Lung (tissue), 12 donors: Measurements from ENCODE around the gene NDN. TPM values are rescaled to one million over a fixed set of nuclear protein-coding genes. Genes with fewer than 3 reads are reported as not detected.

ENCODE experiments used
- ATAC-seq: fragments of 200-7000 bp; cut with Tn5 transposase; one replicate; pipeline ENCODE4 v1.9.1; 2020; ENCODE audit warnings: moderate number of reproducible peaks; ENCODE audit not compliant: insufficient read depth, low FRiP score
- DNase-seq, 3 donors: peaks; one replicate each; pipeline ENCODE4 v3.0.0-alpha.2; 2013 to 2017
- H3K27ac ChIP-seq, 2 donors: one replicate each; pipeline ENCODE4 v1.5.1; 2013; ENCODE audit warnings: mild to moderate bottlenecking in 2 of 2, moderate library complexity in 2 of 2, control low read depth in 1 of 2, inconsistent platforms in 1 of 2, low read depth in 1 of 2, low read length in 1 of 2
- H3K27me3 ChIP-seq, 3 donors: one replicate each; pipeline ENCODE4 v1.5.1; 2013; ENCODE audit warnings: low read length in 2 of 3; ENCODE audit not compliant: control insufficient read depth in 3 of 3, insufficient read depth in 3 of 3
- H3K36me3 ChIP-seq, 4 donors: one replicate each; pipeline ENCODE4 v1.5.1; 2013; ENCODE audit warnings: low read length in 4 of 4, mild to moderate bottlenecking in 1 of 4, moderate library complexity in 1 of 4; ENCODE audit not compliant: control insufficient read depth in 4 of 4, insufficient read depth in 4 of 4
- H3K4me1 ChIP-seq, 5 donors: one replicate each; pipeline ENCODE4 v1.5.1; 2013; ENCODE audit warnings: low read length in 5 of 5, mild to moderate bottlenecking in 2 of 5, moderate library complexity in 1 of 5; ENCODE audit not compliant: control insufficient read depth in 5 of 5, insufficient read depth in 5 of 5
- H3K4me3 ChIP-seq: one replicate; pipeline ENCODE4 v1.5.1; 2013; ENCODE audit warnings: mild to moderate bottlenecking, control low read depth, moderate library complexity
- H3K9ac ChIP-seq, 2 donors: one replicate each; pipeline ENCODE4 v1.5.1; 2013; ENCODE audit warnings: low read length in 2 of 2, control low read depth in 1 of 2; ENCODE audit not compliant: insufficient read depth in 1 of 2
- H3K9me3 ChIP-seq, 4 donors: one replicate each; pipeline ENCODE4 v1.5.1; 2013; ENCODE audit warnings: low read length in 3 of 4, mild to moderate bottlenecking in 1 of 4, moderate library complexity in 1 of 4; ENCODE audit not compliant: control insufficient read depth in 4 of 4, insufficient read depth in 3 of 4
- WGBS, 2 donors: extraction: QIAGEN DNeasy Blood & Tissue Kit; methylation state at CpG; one replicate each; pipeline ENCODE4 v1.1.7; 2013; 5-methylcytosine and 5-hydroxymethylcytosine counted together
- polyA plus RNA-seq, 2 donors: library from polyadenylated mRNA; stranded (reverse); fragments of 200-250 nt; gene quantifications; one replicate each; pipeline ENCODE4 v1.2.1, GENCODE V29; 2013
- total RNA-seq, 2 donors: library from RNA; depleted of rRNA in 1 of 2; stranded (reverse); fragments of >200 nt in 1 of 2; gene quantifications; one replicate each; pipeline ENCODE4 v1.2.1, GENCODE V29; 2014 to 2021
- TF ChIP-seq, protein P1 (sequence below): IDR thresholded peaks from 2 replicates; pipeline ENCODE4 v1.5.1; 2012; ENCODE audit warnings: mild to moderate bottlenecking; ENCODE audit errors: control extremely low read depth, extremely low read depth
- donor health status: control.
- donor health status: control.
- donor health status: Bipolar disorder and iron deficiency.
- donor health status: healthy.
- donor health status: DM: yes; HTN: yes; CAD: no.

NDN gene
- total and polyA plus RNA-seq, 4 donors: 24.5 to 107 (median 33.2) TPM

DNA sequence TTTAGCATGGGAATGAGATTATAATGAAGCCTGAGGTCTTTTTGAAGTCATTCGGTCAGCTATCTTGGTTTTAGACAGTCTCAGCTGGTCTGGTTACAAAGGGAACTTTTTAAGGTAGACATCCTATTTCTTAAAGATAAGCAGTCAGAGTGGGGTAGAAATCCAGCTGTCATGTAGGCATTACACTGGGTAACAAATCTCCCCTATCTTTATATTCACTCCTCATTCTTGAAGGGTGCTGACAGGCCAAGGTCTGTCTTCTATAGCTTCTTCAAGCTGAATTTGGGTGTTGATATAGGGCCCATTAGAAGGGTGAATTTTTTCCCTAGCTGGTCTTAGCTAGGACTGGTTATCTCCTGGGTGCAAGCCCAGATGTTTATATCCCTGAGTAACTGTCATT lies 21.2 kb upstream of the NDN start:
- TF ChIP-seq, protein P1, sequence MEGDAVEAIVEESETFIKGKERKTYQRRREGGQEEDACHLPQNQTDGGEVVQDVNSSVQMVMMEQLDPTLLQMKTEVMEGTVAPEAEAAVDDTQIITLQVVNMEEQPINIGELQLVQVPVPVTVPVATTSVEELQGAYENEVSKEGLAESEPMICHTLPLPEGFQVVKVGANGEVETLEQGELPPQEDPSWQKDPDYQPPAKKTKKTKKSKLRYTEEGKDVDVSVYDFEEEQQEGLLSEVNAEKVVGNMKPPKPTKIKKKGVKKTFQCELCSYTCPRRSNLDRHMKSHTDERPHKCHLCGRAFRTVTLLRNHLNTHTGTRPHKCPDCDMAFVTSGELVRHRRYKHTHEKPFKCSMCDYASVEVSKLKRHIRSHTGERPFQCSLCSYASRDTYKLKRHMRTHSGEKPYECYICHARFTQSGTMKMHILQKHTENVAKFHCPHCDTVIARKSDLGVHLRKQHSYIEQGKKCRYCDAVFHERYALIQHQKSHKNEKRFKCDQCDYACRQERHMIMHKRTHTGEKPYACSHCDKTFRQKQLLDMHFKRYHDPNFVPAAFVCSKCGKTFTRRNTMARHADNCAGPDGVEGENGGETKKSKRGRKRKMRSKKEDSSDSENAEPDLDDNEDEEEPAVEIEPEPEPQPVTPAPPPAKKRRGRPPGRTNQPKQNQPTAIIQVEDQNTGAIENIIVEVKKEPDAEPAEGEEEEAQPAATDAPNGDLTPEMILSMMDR: no peak
- Histone ChIP-seq H3K9ac (no peak overlapping the region), H3K27ac (no peak overlapping the region), H3K4me3 (no peak overlapping the region), H3K4me1 (no peaks in the 10 kb centered on the region), H3K36me3 (no peaks in the 10 kb centered on the region), H3K27me3 (no peaks in the 10 kb centered on the region), H3K9me3 (no peaks in the 10 kb centered on the region)
- DNase-seq (no peak), ATAC-seq (no peak)
- 59 to 77% methylated on average over 1 of the region's 1 CpG for WGBS, 2 donors

DNA sequence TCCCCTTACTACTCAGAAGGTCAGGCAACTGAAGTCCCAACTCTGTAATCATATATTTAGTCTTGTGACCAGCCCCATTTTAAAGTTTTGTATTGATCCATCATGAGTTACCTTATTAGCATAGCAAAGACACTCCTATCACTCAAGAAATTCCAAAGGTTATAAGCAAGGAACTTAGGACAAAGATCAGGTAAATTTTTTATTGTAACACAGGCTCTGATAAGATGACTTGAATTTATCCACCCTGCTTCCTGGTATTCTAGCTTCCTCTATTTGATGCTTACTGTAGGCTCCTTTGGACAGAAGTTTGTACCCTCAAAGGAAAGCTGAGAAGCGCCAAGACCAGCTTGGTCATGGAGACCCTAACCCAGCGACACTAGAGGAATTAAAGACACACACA lies 8.2 kb upstream of the NDN start:
- TF ChIP-seq, protein P1: no peak
- ATAC-seq (no peak), DNase-seq (no peak)
- Histone ChIP-seq H3K9ac (no peak overlapping the region), H3K9me3 (peaks cover 0 to 3% (median 0%) of the 10 kb centered on the region in 4 donors), H3K27me3 (no peaks in the 10 kb centered on the region), H3K36me3 (no peaks in the 10 kb centered on the region), H3K4me1 (peaks cover 0 to 10% (median 3%) of the 10 kb centered on the region in 5 donors), H3K4me3 (no peak overlapping the region), H3K27ac (no peak overlapping the region)
- WGBS, 2 donors: 71 to 72% methylated on average over 2 of the region's 2 CpGs

DNA sequence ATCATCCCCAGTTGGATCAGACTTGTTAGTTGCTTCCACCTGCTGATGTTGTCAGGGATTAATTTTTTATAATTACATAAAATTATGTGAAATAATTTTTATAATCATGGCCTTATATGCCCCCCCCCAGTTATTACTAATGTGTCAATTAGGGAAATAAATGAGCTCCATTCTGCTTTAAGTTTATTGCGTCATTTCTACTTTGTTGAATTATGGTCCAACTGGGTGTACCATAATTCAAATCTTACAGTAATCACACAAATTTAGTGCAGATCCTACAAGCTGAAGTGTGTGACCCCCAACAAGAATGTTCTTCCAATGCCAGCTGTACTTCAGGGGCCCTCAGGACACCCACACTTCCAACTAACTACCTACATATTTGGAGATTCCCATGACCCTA lies 7.5 kb upstream of the NDN start:
- Histone ChIP-seq H3K9me3 (peaks cover 0 to 3% (median 0%) of the 10 kb centered on the region in 4 donors), H3K9ac (no peak overlapping the region), H3K36me3 (no peaks in the 10 kb centered on the region), H3K4me1 (peaks cover 0 to 17% (median 6%) of the 10 kb centered on the region in 5 donors), H3K27ac (no peak overlapping the region), H3K4me3 (no peak overlapping the region), H3K27me3 (no peaks in the 10 kb centered on the region)
- DNase-seq (no peak), ATAC-seq (no peak)
- 89 to 100% methylated on average over 1 of the region's 1 CpG for WGBS, 2 donors
- TF ChIP-seq, protein P1: no peak

DNA sequence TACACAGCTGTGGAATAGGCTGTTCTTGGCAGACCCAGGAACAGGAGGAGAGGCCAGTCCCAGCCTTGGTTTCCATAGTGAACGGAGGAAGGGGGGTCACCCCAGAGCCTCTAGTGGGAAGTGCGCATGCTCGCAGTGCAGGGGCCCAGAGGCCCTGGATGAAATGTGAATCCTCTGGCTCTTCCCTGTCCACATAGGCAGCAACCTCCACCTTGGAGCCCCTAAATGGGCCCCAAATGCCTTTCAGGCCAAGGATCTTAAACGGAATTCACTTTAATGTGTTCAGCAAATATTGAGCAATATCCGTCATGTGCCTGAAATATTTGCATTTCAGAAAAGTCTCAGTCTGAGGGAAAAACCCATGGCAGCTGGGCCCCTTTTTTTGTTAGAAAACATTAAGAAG lies 3.3 kb upstream of the NDN start:
- TF ChIP-seq, protein P1: no peak
- Histone ChIP-seq H3K27me3 (no peaks in the 10 kb centered on the region), H3K27ac (peak overlapping the region in 1 of 2 donors; percentile 47), H3K9ac (no peak overlapping the region), H3K36me3 (no peaks in the 10 kb centered on the region), H3K9me3 (peaks cover 0 to 7% (median 3%) of the 10 kb centered on the region in 4 donors), H3K4me3 (no peak overlapping the region), H3K4me1 (peaks cover 2 to 18% (median 6%) of the 10 kb centered on the region in 5 donors)
- DNase-seq (peak; percentile 92 to 95 (median 94)), ATAC-seq (peak; percentile 27)
- WGBS, 2 donors: 56 to 60% methylated on average over 5 of the region's 5 CpGs
